Activated CD8-positive, alpha-beta memory T cell treated with anti-CD3 and anti-CD28 coated beads for 36 hours (primary cell): Measurements from ENCODE around the gene PRKG1. TPM values are rescaled to one million over a fixed set of nuclear protein-coding genes. Genes with fewer than 3 reads are reported as not detected.

Experiments
- CTCF ChIA-PET: fragments of 350-600 bp; sonication (Branson Sonifier 250); formaldehyde crosslinking; loops from one replicate; lab custom pipeline; 2021; ENCODE audit warnings: antibody characterized with exemption; lab: Charles Lee
- POLR2A ChIA-PET: fragments of 350-600 bp; sonication (Branson Sonifier 250); formaldehyde crosslinking; loops from one replicate; lab custom pipeline; 2021; ENCODE audit warnings: antibody characterized with exemption; lab: Charles Lee
- total RNA-seq, 2 experiments: library from RNA; stranded (reverse); gene quantifications; one replicate each; pipeline ENCODE4 v1.2.3, GENCODE V29; 2021

The PRKG1 gene
- total RNA-seq, 2 experiments from 2014 or later: not detected

GRCh38 chr10:51950371-51950995 lies 876.2 kb downstream of the PRKG1 start:
- ChIA-PET POLR2A (no interaction called here), CTCF (interaction anchor here (0.6 to 1.1 kb wide), 2 partner anchors 9 to 1405 kb away, joined by 3 read pairs; no protein-coding TSS in a partner anchor)

GRCh38 chr10:51950996-51951555 lies 876.8 kb downstream of the PRKG1 start:
- CTCF ChIA-PET: interaction anchor here (1.1 kb wide), 1 partner anchor 8 kb away, joined by 3 read pairs; no protein-coding TSS in a partner anchor
- POLR2A ChIA-PET: no interaction called here

- POLR2A ChIA-PET: no interaction called here
- CTCF ChIA-PET: interaction anchor here (1.1 kb wide), 1 partner anchor 8 kb away, joined by 3 read pairs; no protein-coding TSS in a partner anchor
Measured at GRCh38 chr10:51951601-51952000, 877.3 kb downstream of the PRKG1 start.

GRCh38 chr10:51952056-51952455 lies 877.8 kb downstream of the PRKG1 start:
- ChIA-PET POLR2A (no interaction called here), CTCF (no interaction called here)

- ChIA-PET CTCF (no interaction called here), POLR2A (interaction anchor here (0.5 kb wide), 1 partner anchor 265 kb away, joined by 7 read pairs; no protein-coding TSS in a partner anchor)
Measured at GRCh38 chr10:51955696-51956095, 881.4 kb downstream of the PRKG1 start.

GRCh38 chr10:51956822-51957221 lies 882.5 kb downstream of the PRKG1 start:
- POLR2A ChIA-PET: no interaction called here
- CTCF ChIA-PET: no interaction called here

- ChIA-PET POLR2A (no interaction called here), CTCF (interaction anchor here (1.1 kb wide), 1 partner anchor 321 kb away, joined by 5 read pairs; no protein-coding TSS in a partner anchor)
Measured at GRCh38 chr10:51960494-51960895, 886.2 kb downstream of the PRKG1 start.

- POLR2A ChIA-PET: no interaction called here
- CTCF ChIA-PET: interaction anchor here (1.2 to 1.5 kb wide), 2 partner anchors 54 to 575 kb away, joined by 3 read pairs; no protein-coding TSS in a partner anchor
Measured at GRCh38 chr10:51961401-51961800, 887.1 kb downstream of the PRKG1 start.

GRCh38 chr10:51964630-51965029 lies 890.3 kb downstream of the PRKG1 start:
- ChIA-PET POLR2A (no interaction called here), CTCF (no interaction called here)

GRCh38 chr10:51965451-51965850 lies 891.2 kb downstream of the PRKG1 start:
- ChIA-PET CTCF (no interaction called here), POLR2A (no interaction called here)

GRCh38 chr10:51972733-51973346 lies 898.6 kb downstream of the PRKG1 start:
- POLR2A ChIA-PET: no interaction called here
- CTCF ChIA-PET: no interaction called here

GRCh38 chr10:51980752-51981151 lies 906.5 kb downstream of the PRKG1 start:
- ChIA-PET POLR2A (no interaction called here), CTCF (no interaction called here)

GRCh38 chr10:51981731-51982130 lies 907.4 kb downstream of the PRKG1 start:
- POLR2A ChIA-PET: no interaction called here
- CTCF ChIA-PET: no interaction called here

- ChIA-PET POLR2A (no interaction called here), CTCF (no interaction called here)
Measured at GRCh38 chr10:51983481-51983880, 909.2 kb downstream of the PRKG1 start.

- CTCF ChIA-PET: no interaction called here
- POLR2A ChIA-PET: no interaction called here
Measured at GRCh38 chr10:51985336-51985735, 911.0 kb downstream of the PRKG1 start.

- ChIA-PET CTCF (no interaction called here), POLR2A (no interaction called here)
Measured at GRCh38 chr10:51986516-51986915, 912.2 kb downstream of the PRKG1 start.

GRCh38 chr10:51993475-51993874 lies 919.2 kb downstream of the PRKG1 start:
- CTCF ChIA-PET: no interaction called here
- POLR2A ChIA-PET: no interaction called here

GRCh38 chr10:51999096-51999495 lies 924.8 kb downstream of the PRKG1 start:
- POLR2A ChIA-PET: no interaction called here
- CTCF ChIA-PET: no interaction called here

- ChIA-PET POLR2A (no interaction called here), CTCF (interaction anchor here (0.6 kb wide), 1 partner anchor 85 kb away, joined by 5 read pairs; no protein-coding TSS in a partner anchor)
Measured at GRCh38 chr10:52004342-52004949, 930.2 kb downstream of the PRKG1 start.

- ChIA-PET POLR2A (no interaction called here), CTCF (no interaction called here)
Measured at GRCh38 chr10:52007091-52007490, 932.8 kb downstream of the PRKG1 start.
